Inferior parietal cortex (tissue), 1 donor: Measurements from ENCODE around the gene SLC43A1.
"Not testable (repeated sequence)": the region's sequence is repeated elsewhere in the genome, so short reads cannot be mapped to it uniquely, and the experiment has no call there.

ENCODE experiments used
- DNase-seq: peaks from one replicate; pipeline ENCODE4 v3.0.0-alpha.2; 2016; ENCODE audit errors: extremely low spot score

Gene SLC43A1

GRCh38 chr11:57460758-57461749 is 54.4 kb downstream of the SLC43A1 start:
- DNase-seq = no peak

- no peak for DNase-seq
These were observed 55.3 kb downstream of the SLC43A1 start, which contains the start of gene RTN4RL2 for GRCh38 chr11:57460022-57460757. RTN4RL2 (plus strand) TSS chr11:57460528; CDS start chr11:57460866, 338 bp downstream.

GRCh38 chr11:57459164-57460021 is 56.1 kb downstream of the SLC43A1 start:
- no peak for DNase-seq

DNA sequence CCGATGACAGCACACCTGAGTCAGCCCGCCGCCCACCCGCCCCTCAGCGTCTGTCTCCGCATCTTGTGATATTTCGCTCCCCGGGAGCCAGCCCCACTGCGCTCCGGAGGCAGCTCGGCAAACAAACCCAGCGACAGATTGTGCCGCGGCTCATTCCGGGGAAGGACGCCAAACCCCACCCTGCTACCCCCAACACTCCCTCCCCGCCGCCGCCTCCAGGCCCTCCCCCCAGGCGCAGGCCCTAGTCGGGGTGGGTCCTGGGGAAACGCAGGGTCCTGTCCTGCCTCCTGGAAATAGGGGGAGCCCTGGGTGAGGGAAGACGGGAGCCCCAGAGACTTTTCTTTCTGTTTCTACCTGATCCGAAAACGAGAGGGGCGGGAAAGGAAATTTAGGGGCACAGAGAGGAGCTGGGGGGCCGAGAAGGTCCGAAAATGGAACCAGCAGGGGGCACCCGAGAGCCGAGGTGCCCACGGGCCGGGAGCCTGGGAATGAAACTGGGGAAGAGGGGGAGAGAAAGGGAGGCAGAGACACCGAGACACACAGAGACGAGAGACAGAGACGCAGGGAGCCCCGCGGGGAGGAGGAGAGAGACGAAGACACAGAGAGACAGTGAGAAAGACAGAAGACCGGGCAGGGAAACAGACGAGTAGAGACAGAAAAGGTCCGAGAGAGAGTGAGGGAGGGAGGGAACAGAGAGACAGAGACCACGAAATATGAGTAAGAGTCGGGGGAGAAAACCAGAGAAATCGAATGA is 56.9 kb downstream of the SLC43A1 start:
- no peak for DNase-seq

DNA sequence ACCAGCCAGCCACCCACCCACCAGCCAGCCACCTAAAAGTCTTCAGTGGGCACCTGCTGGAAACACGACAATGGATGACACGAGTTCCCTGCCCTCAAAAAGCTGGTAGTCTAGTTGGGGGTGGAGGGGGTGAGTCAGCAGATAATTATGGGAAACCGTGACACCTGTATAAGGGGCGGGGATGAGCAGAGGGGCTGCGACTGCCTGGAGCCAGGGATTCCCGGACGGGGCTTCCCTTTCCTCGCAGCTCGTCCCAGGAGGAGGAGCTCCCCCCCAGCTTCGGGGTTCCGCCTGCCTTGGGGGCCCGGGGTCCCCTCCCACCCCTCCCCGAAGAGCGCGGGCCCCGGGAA is 57.5 kb downstream of the SLC43A1 start:
- no peak for DNase-seq

- no peak for DNase-seq
These were observed 57.9 kb downstream of the SLC43A1 start for GRCh38 chr11:57457643-57458023.

DNA sequence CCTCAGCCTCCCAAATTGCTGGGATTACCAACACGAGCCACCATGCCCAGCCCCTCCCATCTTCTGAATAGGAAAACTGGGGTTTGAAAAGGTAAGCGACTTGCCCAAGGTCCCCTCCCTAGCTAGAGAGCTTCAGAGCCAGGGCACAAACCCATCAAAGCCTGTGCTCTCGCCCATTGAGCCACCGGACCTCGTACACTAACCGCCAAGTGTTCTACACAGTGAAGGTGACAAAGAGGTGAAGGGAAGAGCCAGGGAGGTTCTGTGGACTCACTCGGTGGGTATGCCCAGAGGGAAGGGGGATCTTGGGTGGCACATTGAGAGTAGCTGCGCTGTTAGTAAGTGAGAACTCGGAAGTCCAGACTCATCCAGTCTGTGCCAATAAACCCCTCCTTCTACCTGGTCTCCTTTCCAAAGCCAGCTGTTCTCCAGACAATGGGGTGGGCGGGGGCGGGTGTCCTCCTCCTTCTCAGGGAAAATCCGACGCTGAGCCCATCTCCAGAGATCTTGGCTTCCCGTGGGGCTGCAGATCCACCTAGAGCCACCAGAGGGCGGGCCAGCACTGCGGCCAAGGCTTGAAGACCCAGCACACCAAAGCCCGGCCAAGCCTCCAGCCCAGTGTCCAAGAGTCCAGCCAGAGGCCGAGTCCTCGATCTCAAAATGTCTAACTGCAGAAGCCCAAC is 58.4 kb downstream of the SLC43A1 start:
- peak; percentile 89 for DNase-seq

DNA sequence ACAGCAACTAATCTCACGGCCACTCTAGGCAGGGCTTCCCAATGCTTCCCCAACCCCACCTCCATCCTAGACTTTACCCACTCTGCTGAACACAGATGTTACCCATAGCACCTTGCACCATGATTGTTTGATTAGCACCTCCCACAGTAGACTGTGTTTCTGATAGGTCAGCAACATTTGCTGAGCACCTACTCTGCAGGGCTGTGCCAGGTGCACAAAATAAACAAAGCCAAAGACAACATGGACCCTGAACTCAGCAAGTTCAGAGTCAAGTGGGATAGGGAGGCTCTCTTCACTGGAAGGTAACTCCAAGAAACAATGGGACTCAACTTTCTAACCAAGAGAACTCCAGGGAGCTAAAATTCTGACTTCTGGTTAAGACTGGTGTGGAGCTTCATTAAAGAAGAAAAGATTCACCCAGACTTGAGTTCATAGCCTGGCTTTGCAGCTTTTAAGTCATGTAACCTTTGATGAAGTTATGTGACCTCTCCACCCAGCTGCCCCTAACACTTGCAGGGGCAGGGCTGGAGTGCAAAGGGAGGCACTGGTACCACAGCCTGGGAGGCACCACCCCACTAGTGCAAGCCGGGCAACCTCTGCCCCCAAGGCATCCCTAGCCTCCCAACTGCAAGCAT is 61.8 kb downstream of the SLC43A1 start:
- DNase-seq = no peak

- DNase-seq = no peak
These were observed 69.4 kb downstream of the SLC43A1 start for GRCh38 chr11:57446055-57446454.

DNA sequence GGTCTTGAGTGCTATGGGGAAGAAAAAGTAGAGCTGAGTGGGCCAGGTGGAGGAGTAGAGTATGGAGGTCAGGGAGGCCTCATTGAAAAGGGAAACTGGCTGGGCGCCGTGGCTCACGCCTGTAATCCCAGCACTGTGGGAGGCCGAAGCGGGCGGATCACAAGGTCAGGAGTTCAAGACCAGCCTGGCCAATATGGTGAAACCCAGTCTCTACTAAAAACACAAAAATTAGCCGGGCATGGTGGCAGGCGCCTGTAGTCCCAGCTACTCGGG is 70.4 kb downstream of the SLC43A1 start:
- DNase-seq = not testable (repeated sequence)

- DNase-seq = no peak
These were observed 71.0 kb downstream of the SLC43A1 start for GRCh38 chr11:57444362-57445121.

DNA sequence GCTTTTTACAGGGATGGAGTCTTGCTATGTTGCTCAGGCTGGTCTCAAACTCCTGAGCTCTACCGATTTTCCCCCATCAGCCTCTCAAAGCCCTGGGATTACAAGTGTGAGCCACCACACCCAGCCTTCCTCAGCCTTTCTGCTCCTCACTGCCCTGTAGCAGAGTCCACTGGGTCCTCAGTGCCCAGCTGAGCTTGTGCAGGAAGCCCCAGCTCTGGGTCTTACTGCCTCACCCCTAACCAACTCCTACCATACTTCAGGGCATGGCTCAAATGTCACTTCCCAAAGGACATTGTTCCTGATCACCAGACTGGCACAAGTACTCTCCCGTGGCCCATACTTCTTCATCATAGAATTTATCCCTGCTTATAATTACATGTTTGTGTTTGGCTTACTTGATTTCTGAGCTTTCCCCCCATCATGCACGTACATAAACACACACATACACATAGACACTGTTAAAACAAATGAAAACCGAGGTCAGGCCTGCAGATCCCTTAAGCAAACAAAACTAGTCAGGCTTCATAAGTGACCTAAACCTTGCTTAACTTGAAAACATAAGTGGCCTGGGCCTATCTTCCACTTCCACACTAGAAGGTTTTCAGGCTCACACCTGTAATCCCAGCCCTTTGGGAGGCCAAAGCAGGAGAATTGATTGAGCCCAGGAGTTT is 74.6 kb downstream of the SLC43A1 start:
- no peak for DNase-seq

DNA sequence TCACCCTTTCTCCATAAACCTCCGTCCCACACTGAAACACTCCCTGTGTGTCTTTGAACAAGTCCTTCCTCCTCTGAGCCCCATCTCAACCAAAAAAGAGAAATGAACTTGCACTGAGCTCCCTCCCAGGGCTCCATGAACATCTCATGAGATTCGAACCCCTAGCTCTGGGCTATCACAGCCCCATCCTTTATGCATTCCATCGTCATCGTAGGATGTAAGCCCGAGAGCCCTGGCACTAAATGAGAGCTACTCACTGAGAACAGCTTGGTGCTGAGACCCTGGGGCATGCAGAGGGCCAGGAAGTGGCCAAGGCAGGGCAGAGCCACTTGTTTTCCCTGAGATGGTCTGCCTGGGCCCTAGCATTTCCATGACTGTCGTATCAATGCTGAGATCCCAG is 75.7 kb downstream of the SLC43A1 start:
- no peak for DNase-seq

- no peak for DNase-seq
These were observed 76.9 kb downstream of the SLC43A1 start for GRCh38 chr11:57438345-57439285.

DNA sequence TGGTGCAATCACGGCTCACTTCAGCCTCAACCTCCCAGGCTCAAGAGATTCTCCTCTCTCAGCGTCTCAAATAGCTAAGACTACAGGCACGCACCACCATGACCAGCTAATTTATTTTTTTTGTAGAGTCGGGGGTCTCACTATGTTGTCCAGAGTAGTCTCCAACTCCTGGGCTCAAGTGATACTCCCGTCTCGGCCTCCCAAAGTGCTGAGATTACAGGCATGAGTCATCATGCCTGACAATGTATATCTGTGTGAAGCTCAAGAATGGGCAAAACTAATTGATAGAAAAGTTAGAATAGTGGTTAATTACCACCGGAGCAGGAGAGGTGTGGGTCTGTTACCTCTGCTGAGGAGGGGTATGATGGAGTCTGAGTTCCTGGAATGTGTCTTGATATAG is 79.5 kb downstream of the SLC43A1 start:
- no peak for DNase-seq

GRCh38 chr11:57434640-57435546 is 80.6 kb downstream of the SLC43A1 start:
- no peak for DNase-seq
